GM19351 (cell line): ENCODE data around the gene GNB5.
"Not testable (repeated sequence)": the region's sequence is repeated elsewhere in the genome, so short reads cannot be mapped to it uniquely, and the experiment has no call there.

Source experiments
- ATAC-seq: cut with Tn5 transposase; IDR thresholded peaks from one replicate; pipeline ENCODE4 v1.9.1; 2021; ENCODE audit warnings: mild to moderate bottlenecking, moderate library complexity; ENCODE audit not compliant: unreplicated experiment

Gene GNB5

DNA sequence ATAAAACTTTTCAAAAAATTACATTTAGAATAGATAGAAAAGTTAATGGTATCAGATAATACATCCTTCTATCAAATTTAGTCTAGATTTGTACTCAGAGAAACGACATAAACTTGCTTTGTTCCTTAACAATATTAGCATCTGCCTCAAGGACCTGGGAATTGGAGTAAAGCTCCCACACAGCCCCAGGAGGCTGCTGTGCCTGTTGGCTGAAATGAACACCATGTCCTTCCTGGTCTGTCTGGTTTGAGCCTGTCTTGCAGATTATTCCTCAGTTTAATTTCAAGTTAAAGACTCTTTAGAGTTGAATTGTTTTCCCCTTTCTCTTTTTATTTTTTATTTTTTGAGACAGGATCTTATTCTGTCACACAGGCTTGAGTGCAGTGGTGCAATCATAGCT lies 19.4 kb downstream of the GNB5 start:
- ATAC-seq: no peak

- ATAC-seq: no peak
These were observed 19.8 kb downstream of the GNB5 start for GRCh38 chr15:52171386-52171785.

- ATAC-seq: not testable (repeated sequence)
These were observed 21.0 kb downstream of the GNB5 start for GRCh38 chr15:52170199-52170598.

DNA sequence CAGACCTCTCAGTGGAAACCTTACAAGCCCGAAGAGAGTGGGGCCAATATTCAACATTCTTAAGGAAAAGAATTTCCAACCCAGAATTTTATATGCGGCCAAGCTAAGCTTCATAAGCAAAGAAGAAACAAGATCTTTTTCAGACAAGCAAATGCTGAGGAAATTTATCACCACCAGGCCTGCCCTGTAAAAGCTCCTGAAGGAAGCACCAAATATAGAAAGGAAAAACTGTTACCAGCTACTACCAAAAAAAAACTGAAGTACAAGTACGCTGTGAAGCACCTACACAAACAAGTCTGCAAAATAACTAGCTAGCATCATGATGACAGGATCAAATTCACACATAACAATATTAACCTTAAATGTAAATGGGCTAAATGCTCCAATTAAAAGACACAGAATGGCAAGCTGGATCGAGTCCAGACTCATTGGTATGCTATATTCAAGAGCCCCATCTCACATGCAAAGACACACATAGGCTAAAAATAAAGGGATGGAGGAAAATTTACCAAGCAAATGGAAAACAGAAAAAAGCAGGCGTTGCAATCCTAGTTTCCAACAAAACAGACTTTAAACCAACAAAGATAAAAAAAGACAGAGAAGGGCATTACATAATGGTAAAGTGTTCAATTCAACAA lies 25.6 kb downstream of the GNB5 start:
- ATAC-seq: not testable (repeated sequence)

GRCh38 chr15:52164631-52165265 lies 26.4 kb downstream of the GNB5 start:
- peak; percentile 42 for ATAC-seq

- no peak for ATAC-seq
These were observed 27.6 kb downstream of the GNB5 start for GRCh38 chr15:52163321-52164190.

DNA sequence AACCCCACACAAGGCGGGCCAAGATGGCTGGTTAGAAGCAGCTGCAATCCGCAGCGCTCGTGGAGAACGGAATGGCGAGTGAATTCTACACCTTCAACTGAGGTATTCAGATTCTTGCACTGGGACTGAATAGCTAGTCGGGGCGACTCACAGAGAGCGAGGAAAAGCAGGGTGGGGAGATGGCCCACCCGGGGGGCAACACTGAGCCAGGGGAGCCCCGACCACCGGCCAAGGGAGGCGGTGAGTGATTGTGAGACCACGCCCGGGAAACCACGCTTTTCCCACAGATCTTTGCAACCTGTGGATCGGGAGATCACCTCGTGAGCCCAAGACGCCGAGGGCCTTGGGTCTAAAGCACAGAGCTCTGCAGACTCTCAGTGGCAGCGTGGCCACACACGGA lies 28.3 kb downstream of the GNB5 start:
- ATAC-seq: no peak

DNA sequence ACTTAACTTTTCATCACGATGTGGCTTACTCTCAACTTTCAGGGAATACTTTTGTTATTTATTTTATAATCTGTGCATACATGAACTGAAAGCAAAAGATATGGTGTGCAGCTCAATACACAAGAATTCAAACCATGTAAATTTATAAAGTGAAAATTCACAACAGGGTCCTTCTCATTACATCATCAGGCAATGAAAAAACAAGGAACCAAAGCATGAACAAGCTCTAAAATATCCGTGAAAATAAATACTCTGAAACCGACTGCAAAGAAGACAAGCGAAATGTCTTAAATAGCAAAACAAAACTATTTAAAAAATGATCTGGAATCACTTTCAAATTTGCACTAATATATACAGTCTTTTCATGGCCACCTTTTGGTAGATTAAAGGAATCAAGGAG lies 28.9 kb downstream of the GNB5 start:
- ATAC-seq: no peak

GRCh38 chr15:52161406-52161966 lies 29.7 kb downstream of the GNB5 start:
- ATAC-seq: no peak

GRCh38 chr15:52159645-52160044 lies 31.5 kb downstream of the GNB5 start:
- ATAC-seq: no peak

DNA sequence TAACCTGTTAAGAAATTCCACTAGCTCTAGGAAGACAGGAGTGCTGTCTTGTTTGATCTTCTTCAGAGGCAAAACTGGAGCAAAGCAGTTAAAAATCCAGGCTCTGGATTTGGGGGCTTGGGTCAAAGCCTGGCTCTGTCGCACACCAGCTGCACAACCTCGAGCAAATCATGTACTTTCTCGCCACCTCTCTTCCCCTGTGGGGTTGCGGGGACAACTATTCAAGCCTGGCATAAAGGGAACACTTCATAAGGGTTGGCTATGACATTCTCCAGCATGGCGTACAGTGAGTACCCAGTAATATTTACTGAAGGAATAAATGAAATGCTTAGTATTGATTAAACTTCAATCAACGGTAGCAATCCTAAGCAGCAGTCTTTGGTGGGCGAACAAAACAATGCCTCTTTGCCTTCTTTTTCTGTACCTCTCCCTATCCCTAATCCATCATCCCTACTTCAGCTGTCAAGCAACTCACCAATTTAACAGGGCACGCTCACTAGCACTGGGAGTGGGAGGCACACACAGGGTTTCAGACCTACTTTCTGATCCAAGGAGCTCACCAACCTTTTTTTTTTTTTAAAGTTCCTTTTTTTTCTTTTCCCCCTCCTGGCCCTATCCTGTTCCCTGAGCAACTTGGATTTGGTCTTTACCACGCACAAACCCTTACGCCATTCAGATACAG lies 33.0 kb downstream of the GNB5 start:
- ATAC-seq: no peak

DNA sequence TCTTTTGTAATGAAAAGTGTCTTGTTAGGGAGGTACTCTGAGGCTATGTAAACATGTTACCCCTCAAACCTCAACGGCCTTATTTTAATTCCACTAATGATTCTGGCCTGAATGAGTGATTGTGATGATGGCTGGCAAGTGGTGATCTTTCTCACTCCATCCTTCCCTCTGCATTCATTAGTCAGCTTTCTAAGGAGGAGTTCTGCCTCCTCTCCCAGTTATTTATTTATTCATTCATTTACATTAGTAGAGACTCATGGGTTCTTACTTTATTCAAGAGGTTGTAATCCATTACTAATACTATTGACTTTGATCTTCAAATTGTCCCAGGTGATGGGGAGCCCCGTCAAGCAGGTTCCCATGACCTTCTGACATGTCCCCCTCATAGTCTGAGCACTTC lies 35.3 kb downstream of the GNB5 start:
- no peak for ATAC-seq

GRCh38 chr15:52154896-52155865 lies 36.0 kb downstream of the GNB5 start:
- ATAC-seq: no peak

DNA sequence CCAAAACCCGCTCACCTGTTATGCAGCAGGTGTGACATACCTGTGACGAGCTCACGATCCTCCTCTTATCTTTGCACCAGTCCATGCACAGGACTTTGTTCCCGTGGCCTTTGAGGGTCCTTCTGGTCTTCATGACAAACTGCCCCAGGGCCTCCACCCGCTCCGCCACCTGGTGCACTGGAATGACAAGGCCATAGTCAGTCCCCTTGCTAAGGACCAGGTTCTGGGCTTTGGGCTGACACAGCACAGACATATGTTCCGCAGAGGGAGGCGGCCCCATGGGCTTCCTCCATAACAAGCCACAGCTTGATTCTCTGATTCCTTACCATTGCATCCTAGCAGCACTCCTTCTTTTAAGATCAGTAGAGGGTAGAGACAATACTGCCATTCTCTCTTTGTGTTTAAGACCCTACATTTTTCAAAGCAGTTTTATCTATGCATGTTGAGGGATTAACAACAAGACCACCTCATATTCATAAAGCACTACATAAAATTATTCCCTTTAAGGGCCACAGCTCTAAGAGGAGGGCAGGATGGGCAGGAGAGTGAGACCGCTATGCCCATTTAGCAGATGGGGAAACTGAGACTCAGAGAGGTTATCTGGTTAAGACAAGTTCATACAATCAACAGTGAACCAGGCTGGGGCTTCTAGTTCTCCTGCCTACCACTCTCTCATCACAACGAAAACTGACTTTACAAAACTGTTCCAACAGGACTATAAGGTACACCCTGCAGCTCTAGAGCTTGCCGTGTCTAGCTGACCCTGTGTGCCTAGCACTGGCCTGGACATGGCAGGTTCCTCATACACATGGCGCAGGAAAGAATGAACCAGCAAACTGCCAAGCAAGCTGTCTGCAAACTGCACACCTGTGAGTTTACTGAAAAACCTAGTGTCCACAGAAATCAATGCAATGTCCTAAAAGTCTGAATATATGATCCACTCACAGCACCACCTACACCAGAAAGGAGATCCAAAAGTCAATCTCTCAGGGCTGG lies 37.0 kb downstream of the GNB5 start:
- no peak for ATAC-seq

- ATAC-seq: no peak
These were observed 39.8 kb downstream of the GNB5 start for GRCh38 chr15:52151353-52151752.

DNA sequence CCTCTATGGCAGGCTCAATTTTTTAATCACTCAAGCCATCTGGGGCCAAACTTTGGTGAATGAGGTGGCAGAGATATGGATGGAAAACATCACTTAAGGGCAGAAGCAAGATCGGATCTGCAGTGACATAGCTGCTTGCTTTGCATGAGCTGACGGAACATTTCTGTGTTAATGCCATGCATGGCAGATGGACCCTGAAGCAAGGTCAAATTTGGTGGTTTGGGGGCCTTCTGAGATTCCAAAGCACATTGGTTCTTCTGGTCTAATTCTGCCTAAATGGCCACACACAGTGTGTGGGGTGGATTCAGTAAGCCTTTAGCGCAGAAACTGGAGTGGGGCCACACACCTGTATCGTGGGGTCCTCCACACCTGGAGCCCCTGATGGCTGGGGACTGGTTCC lies 40.3 kb downstream of the GNB5 start:
- ATAC-seq: no peak

- ATAC-seq: no peak
These were observed 41.0 kb downstream of the GNB5 start for GRCh38 chr15:52150043-52150825.

GRCh38 chr15:52148403-52148802 lies 42.8 kb downstream of the GNB5 start:
- ATAC-seq: no peak
